Activated CD8-positive, alpha-beta T cell treated with anti-CD3 and anti-CD28 coated beads, Interleukin-2, amount 10 ng/mL, durations not matched to agents 7 days and 5 days (primary cell): ENCODE data around the gene SPTLC3. TPM values are rescaled to one million over a fixed set of nuclear protein-coding genes. Genes with fewer than 3 reads are reported as not detected.

Experiments
- ATAC-seq: fragments of 150-1000 bp; cut with Tn5 transposase; one replicate; pipeline ENCODE4 v1.10.0; 2021; ENCODE audit warnings: moderate library complexity
- CTCF ChIA-PET: fragments of 350-600 bp; sonication (Branson Sonifier 250); formaldehyde crosslinking; loops from one replicate; lab custom pipeline; 2021; ENCODE audit warnings: antibody characterized with exemption; lab: Charles Lee
- POLR2A ChIA-PET: fragments of 350-600 bp; sonication (Branson Sonifier 250); formaldehyde crosslinking; loops from one replicate; lab custom pipeline; 2021; ENCODE audit warnings: antibody characterized with exemption; lab: Charles Lee
- DNase-seq: peaks from one replicate; pipeline ENCODE4 v3.0.0-alpha.2; 2020
- H3K27ac Mint-ChIP-seq: one replicate; pipeline ENCODE4 v1.8.0; 2021; ENCODE audit warnings: mild to moderate bottlenecking, mixed read lengths
- H3K27me3 Mint-ChIP-seq: one replicate; pipeline ENCODE4 v1.8.0; 2021; ENCODE audit warnings: low read depth, mixed read lengths
- H3K36me3 Mint-ChIP-seq: one replicate; pipeline ENCODE4 v1.8.0; 2021; ENCODE audit warnings: low read depth, mixed read lengths
- H3K4me1 Mint-ChIP-seq: one replicate; pipeline ENCODE4 v1.8.0; 2021; ENCODE audit warnings: low read depth, mixed read lengths
- H3K4me3 Mint-ChIP-seq: one replicate; pipeline ENCODE4 v1.8.0; 2021; ENCODE audit warnings: mild to moderate bottlenecking, mixed read lengths
- H3K9me3 Mint-ChIP-seq: one replicate; pipeline ENCODE4 v1.8.0; 2022; ENCODE audit warnings: mixed read lengths; ENCODE audit not compliant: insufficient read depth
- total RNA-seq, 2 experiments: library from RNA; stranded (reverse); gene quantifications; one replicate each; pipeline ENCODE4 v1.2.3, GENCODE V29; 2021

SPTLC3 gene
- total RNA-seq, 2 experiments from 2014 or later, result 0.05 to 0.37 TPM

DNA sequence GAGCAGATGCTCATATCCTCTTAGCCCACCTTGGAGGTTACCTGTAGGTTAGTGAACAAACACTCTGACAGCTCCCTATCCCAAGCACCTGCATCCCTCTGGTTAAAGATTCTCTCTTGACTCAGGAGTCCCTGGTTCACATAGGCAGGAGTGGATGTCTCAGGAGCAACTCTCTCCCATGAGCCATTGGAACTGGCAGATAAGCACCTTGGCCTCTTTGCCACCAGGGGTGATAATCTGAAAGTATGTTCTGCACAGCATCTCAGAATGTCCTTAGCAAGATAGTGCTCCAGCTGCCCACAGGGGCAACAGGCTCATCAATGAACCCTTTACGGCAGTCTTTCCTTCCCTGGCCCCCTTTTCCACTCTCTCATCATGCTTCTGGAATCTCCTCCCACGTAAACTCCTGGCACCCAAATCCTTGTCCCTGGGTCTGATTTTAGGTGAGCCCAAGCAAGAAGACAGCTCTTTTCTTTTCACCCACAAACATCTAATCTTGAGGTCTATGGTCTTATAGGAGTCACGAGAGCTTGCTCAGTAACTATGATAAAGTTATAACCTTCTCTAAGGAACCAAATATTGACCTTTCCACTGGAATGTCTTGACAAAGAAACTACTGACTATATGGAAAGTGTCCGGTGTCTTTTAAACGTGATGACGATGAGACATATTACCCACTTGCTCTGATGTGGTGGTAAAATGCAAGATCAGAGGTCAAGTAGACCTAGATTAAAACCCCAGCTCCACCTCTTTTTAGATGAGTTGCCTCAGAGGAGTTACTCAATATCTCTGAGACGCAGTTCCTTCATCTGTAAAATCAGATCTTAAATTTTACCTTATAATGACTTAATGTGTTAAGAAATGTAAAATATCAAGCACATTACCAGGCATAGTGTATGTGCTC is 172.5 kb downstream of the SPTLC3 start:
- H3K4me1 Mint-ChIP-seq, result no peaks in the 10 kb centered on the region
- DNase-seq, result no peak
- no peaks in the 10 kb centered on the region for H3K9me3 Mint-ChIP-seq
- ChIA-PET CTCF (no interaction called here), POLR2A (no interaction called here)
- no peak for ATAC-seq
- H3K36me3 Mint-ChIP-seq, result no peaks in the 10 kb centered on the region
- H3K27me3 Mint-ChIP-seq, result peaks cover 8% of the 10 kb centered on the region
- no peak overlapping the region for H3K27ac Mint-ChIP-seq
- no peak overlapping the region for H3K4me3 Mint-ChIP-seq

DNA sequence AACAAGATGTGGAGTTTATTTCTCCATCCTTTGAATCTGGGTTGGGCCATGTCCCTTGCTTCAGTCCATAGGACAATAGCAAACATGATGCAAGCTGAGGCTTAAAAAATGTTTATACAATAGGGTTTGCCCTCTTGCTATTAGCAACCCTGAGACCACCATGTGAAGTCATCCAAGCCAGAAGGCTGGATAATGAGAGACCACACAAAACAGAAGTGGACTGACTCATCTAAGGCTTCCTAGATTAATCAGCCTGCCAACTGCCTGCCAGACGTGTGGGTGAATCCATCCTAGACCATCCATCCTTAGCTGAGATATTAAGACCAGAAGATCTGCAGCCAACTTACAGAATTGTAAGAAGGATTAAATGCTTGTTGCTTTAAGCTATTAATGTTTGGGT is 174.2 kb downstream of the SPTLC3 start:
- ATAC-seq (no peak), DNase-seq (no peak)
- Mint-ChIP-seq H3K27me3 (no peaks in the 10 kb centered on the region), H3K9me3 (peaks cover 4% of the 10 kb centered on the region), H3K4me3 (no peak overlapping the region), H3K36me3 (no peaks in the 10 kb centered on the region), H3K27ac (no peak overlapping the region), H3K4me1 (peaks cover 6% of the 10 kb centered on the region)
- ChIA-PET POLR2A (no interaction called here), CTCF (interaction anchor here (1.1 kb wide), 1 partner anchor 364 kb away, joined by 3 read pairs; no protein-coding TSS in a partner anchor)

DNA sequence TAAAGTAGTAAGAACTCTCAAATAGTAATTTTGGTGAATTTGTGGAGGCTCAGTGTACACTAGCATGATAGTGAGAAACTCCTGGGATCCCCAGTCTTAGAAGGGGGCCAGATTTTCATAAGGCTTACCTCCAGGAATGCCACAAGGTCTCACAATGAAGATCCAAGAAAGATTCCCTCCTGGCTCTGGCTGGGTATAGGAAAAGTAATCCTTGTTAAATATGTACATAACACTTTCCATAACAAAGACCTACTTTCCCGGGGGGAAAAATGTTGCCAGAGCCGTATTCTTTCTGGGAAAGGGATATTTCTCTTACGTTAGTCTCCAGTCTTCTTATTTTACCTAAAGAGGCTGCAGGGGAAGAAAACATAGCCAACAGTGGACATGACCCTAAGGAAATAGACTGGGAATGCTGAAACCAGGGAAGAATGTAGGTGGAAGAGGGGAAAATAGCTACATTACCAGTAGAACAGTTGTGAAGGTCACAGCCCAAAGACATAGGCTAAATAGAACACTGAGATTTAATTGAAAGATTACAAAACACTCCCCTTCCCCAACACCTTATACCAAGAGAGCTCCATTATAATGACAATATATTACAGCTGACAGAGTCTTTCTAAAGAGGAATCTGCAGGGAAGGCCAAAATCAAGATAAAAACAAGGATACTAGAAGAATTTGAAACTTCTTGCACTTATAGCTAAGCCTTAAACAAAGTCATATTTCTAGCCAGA is 177.4 kb downstream of the SPTLC3 start:
- no peak for DNase-seq
- CTCF ChIA-PET, result no interaction called here

DNA sequence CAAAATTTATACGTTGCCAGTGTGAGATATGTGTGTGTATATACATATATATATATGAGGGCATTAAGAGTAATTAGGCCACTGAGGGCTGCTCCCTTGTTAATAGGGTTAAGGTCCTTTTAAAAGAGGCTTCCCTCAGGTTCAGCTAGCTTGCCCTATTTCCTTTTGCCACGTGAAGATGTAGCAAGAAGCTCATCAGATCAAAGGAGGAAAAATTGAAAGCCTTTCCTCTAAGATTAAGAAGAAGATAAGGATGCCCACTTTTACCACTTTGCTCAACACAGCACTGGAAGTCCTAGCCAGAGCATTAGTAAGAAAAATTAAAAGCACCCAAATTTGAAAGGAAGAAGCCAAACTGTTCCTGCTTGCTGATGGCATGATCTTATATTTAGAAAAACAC is 179.1 kb downstream of the SPTLC3 start:
- Mint-ChIP-seq H3K27me3 (peaks cover 3% of the 10 kb centered on the region), H3K9me3 (peaks cover 4% of the 10 kb centered on the region), H3K27ac (no peak overlapping the region), H3K4me3 (no peak overlapping the region), H3K4me1 (peaks cover 6% of the 10 kb centered on the region), H3K36me3 (no peaks in the 10 kb centered on the region)
- no peak for DNase-seq
- ATAC-seq, result no peak
- CTCF ChIA-PET, result no interaction called here
- POLR2A ChIA-PET, result no interaction called here

More for the DNA sequence above, 177.4 kb downstream of the SPTLC3 start:
- POLR2A ChIA-PET, result no interaction called here
- no peak overlapping the region for H3K27ac Mint-ChIP-seq
- H3K4me3 Mint-ChIP-seq, result no peak overlapping the region
- H3K36me3 Mint-ChIP-seq, result no peaks in the 10 kb centered on the region
- H3K27me3 Mint-ChIP-seq, result peaks cover 3% of the 10 kb centered on the region
- peaks cover 4% of the 10 kb centered on the region for H3K9me3 Mint-ChIP-seq
- H3K4me1 Mint-ChIP-seq, result peaks cover 6% of the 10 kb centered on the region
- no peak for ATAC-seq

DNA sequence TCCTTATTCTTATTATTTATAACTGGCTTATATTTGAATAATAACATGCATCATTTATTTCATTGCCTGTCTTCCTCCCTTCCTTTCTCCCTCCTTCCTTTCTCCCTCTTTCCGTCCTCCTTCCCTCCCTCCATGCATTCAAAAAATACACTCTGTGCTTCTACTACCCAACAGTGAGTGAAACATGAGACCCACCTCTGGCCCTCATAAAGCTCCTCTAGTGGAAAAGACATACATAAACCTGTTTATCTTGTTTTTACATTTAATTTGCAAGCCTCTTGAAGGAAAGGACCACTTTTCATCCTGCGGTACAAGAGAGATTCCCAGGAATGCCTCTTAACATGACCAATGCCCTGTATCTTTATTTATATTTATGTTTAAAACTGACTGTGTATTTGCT is 190.5 kb downstream of the SPTLC3 start:
- Mint-ChIP-seq H3K4me1 (no peaks in the 10 kb centered on the region), H3K4me3 (no peak overlapping the region), H3K27ac (no peak overlapping the region), H3K9me3 (no peaks in the 10 kb centered on the region), H3K27me3 (peaks cover 3% of the 10 kb centered on the region), H3K36me3 (no peaks in the 10 kb centered on the region)
- DNase-seq, result no peak
- ATAC-seq, result no peak
- POLR2A ChIA-PET, result no interaction called here
- CTCF ChIA-PET, result no interaction called here

DNA sequence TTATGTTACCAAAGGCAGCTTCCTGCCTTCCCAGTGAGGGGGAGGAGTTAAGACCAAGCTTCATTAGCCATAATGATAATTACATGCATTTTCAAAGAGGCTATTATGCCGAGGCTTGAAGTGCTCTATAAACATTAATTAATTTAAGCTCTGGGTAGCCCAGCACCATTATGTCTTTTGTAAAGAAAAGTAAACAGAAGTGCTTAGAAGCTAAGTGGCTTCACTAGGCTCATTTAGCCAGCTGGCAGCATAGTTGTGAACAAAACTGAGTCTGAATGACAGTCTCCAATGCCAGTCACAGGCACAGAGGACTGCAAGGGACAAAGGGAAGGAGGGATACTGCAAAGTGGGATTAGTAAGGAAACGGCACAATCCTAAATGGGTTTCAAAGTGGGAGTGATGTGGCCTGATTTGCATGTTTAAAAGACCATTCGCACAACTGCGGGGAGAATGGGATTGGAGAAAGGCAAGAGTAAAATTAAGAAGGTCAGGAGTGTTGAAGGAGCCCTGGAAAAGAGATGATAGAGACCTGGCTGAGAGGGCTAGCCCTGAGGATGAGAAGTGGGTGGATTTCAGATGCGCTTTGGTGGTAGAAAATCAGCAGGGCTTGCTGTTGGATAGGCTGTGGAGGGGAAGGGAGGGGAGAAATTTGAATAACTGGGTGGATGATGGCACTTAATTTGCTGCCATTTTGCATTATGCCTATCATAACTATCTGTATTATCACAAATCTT is 192.2 kb downstream of the SPTLC3 start:
- Mint-ChIP-seq H3K27ac (no peak overlapping the region), H3K4me3 (no peak overlapping the region), H3K9me3 (no peaks in the 10 kb centered on the region), H3K36me3 (no peaks in the 10 kb centered on the region), H3K27me3 (peaks cover 5% of the 10 kb centered on the region), H3K4me1 (no peaks in the 10 kb centered on the region)
- POLR2A ChIA-PET, result no interaction called here
- ATAC-seq (no peak), DNase-seq (no peak)
- CTCF ChIA-PET, result no interaction called here

DNA sequence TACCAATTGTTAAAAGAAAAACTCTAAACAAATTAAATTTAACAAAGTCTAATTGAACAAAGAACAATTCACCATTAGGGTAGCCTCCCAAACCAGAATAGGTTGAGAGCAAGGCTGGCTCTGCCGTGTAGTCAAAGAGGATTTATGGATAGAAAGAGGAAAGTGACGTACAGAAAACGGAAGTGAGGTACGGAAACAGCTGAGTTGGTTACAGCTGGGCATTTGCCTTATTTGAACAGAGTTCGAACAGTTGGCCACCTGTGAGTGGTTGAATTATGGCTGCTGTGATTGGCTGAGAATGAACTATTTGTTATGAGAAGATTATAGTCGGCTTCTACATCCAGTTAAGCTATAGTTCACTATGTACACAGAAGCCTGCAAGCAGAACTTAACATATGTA is 193.8 kb downstream of the SPTLC3 start:
- Mint-ChIP-seq H3K4me1 (no peaks in the 10 kb centered on the region), H3K4me3 (no peak overlapping the region), H3K27me3 (peaks cover 5% of the 10 kb centered on the region), H3K9me3 (no peaks in the 10 kb centered on the region), H3K36me3 (no peaks in the 10 kb centered on the region), H3K27ac (no peak overlapping the region)
- ChIA-PET POLR2A (no interaction called here), CTCF (interaction anchor here (0.9 to 1.4 kb wide), 2 partner anchors 18 to 100 kb away, joined by 3 read pairs; no protein-coding TSS in a partner anchor)
- ATAC-seq, result no peak
- DNase-seq, result no peak

DNA sequence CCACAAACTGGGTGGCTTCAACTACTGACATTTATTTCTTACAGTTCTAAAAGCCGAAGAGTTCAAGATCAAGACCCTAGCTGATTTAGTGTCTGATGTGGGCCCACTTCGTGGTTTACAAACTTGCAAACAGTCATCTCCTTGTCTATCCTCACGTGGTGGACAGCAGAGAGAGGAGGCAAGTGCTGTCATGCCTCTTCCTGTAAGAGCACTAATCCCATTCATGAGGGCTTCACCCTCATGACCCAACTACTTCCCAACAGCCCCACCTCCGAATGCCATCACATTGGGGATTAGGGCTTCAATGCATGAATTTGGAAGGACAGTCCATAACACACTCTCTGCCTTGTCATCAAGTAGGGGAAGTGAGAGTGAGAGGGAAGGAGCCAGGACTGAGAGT is 196.7 kb downstream of the SPTLC3 start:
- no peaks in the 10 kb centered on the region for H3K9me3 Mint-ChIP-seq

DNA sequence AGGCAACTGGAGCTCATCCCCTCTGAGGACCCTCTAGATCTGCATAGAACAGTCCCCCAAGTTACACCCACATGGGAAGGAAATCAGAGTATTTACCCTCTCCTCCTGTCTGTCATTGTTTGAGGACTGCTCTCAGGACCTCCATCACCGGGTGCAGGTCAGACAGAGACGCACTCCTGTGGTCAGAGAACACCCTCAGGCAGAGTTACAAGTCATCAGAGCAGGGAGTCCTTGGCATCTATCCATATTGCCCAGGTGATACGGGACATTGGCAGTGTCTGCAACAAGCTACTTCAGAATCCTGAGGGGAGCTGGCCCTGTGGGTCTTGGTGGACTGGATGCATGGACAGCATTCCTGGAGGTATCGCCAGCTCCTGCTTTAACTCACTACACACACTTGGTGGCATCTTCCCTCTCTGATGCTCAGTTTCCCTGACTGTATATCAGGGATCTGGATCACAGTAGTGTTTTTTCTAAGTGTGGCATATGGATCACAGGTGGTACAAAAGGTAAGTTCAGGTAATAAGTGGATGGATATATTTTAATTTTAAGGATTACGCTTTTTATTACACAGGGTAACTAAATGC is 197.2 kb downstream of the SPTLC3 start:
- CTCF ChIA-PET, result no interaction called here
- no peak overlapping the region for H3K27ac Mint-ChIP-seq
- no peak for ATAC-seq

More for the DNA sequence above, 196.7 kb downstream of the SPTLC3 start:
- DNase-seq (no peak), ATAC-seq (no peak)
- POLR2A ChIA-PET, result no interaction called here
- no peak overlapping the region for H3K27ac Mint-ChIP-seq
- peaks cover 5% of the 10 kb centered on the region for H3K27me3 Mint-ChIP-seq
- no peak overlapping the region for H3K4me3 Mint-ChIP-seq
- CTCF ChIA-PET, result no interaction called here
- H3K4me1 Mint-ChIP-seq, result no peaks in the 10 kb centered on the region
- no peaks in the 10 kb centered on the region for H3K36me3 Mint-ChIP-seq

DNA sequence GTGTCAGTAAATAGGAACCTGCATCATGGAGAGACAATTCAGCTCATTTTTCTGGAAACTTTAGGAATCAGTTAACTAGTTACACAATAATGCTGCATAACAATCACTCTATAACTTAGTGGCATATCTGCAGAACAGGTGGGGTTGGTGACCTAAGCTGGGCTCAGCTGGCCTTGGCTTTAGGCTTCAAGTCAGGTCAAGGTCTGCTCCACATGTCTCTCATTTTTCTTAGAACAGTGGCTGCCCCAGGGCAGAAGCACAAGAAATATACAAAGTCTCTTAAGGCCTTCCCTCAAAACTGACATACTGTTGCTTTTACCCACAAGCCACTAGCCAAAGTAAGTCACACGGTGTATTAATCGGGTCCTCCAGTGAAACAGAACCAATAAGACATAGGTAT is 198.2 kb downstream of the SPTLC3 start:
- Mint-ChIP-seq H3K4me1 (no peaks in the 10 kb centered on the region), H3K36me3 (no peaks in the 10 kb centered on the region), H3K9me3 (no peaks in the 10 kb centered on the region), H3K4me3 (no peak overlapping the region), H3K27ac (no peak overlapping the region), H3K27me3 (peaks cover 5% of the 10 kb centered on the region)
- DNase-seq, result no peak
- no peak for ATAC-seq
- CTCF ChIA-PET, result no interaction called here
- POLR2A ChIA-PET, result no interaction called here

More for the DNA sequence above, 197.2 kb downstream of the SPTLC3 start:
- no peak for DNase-seq
- Mint-ChIP-seq H3K4me1 (no peaks in the 10 kb centered on the region), H3K9me3 (no peaks in the 10 kb centered on the region), H3K27me3 (peaks cover 5% of the 10 kb centered on the region), H3K4me3 (no peak overlapping the region), H3K36me3 (no peaks in the 10 kb centered on the region)
- POLR2A ChIA-PET, result no interaction called here

DNA sequence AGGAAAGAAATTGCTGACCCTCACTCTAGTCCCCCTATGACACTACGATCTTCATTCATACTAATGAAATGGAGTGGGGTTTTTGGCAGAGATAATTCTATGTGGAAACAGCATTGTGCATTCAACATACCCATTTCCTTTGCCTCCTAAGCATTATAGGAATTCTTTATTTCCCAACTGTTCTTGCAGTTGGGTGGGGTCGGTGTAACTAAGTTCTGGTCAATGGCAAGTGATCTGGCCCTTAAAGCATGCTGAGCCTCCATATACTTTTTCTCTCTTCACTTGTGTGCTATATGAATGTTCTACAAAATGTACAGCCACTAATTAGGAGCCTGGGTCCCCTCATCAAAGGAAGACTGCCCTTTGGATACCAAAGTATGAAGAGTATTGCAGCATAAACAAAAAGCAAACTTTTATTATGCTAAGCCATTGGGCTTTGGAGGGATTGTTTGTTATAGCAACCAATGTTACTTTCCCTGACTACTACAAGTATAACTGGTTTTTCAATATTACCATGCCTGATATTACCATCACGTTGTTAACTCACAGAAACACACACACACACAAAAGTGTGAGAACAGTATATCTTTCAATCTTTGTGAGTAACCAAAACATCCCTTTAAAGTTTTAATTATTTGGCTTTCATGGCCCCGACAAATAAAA is 203.3 kb downstream of the SPTLC3 start:
- ChIA-PET POLR2A (interaction anchor here (1.2 kb wide), 1 partner anchor 36 kb away, joined by 3 read pairs; no protein-coding TSS in a partner anchor), CTCF (interaction anchor here (1.2 to 2.4 kb wide), 3 partner anchors 16 to 50 kb away, joined by 5 to 11 read pairs (median 6); no protein-coding TSS in a partner anchor)
- no peak overlapping the region for H3K4me3 Mint-ChIP-seq
- H3K27me3 Mint-ChIP-seq, result peaks cover 32% of the 10 kb centered on the region
- H3K9me3 Mint-ChIP-seq, result no peaks in the 10 kb centered on the region
- no peaks in the 10 kb centered on the region for H3K36me3 Mint-ChIP-seq
- H3K27ac Mint-ChIP-seq, result no peak overlapping the region
- no peak for DNase-seq
- H3K4me1 Mint-ChIP-seq, result peaks cover 15% of the 10 kb centered on the region
- no peak for ATAC-seq
